A549 (cell line): ENCODE measurements around the gene LRCH2. TPM values are rescaled to one million over a fixed set of nuclear protein-coding genes. Genes with fewer than 3 reads are reported as not detected.

ENCODE experiments used
- ATAC-seq, 2 experiments: fragments of 200-7000 bp in 1 of 2; fragments of >200 bp in 1 of 2; cut with Nextera tagmentation in 1 of 2; cut with Tn5 transposase in 1 of 2; 3 replicates each; pipeline versions ENCODE4 v1.8.0 to v1.9.1; 2018 to 2020; ENCODE audit warnings: mild to moderate bottlenecking in 1 of 2, moderate library complexity in 1 of 2
- CTCF ChIA-PET: fragments of 300-600 bp; sonication (Branson Sonifier 250); formaldehyde crosslinking; extraction: SDS; loops from one replicate; lab custom pipeline; 2021; ENCODE audit warnings: antibody characterized with exemption, inconsistent platforms; lab: Yijun Ruan, JAX
- POLR2A ChIA-PET: fragments of 350-600 bp; formaldehyde crosslinking; extraction: SDS; loops from one replicate; lab custom pipeline; 2021; ENCODE audit warnings: antibody characterized with exemption, inconsistent platforms; lab: Yijun Ruan, JAX
- DNase-seq, 2 experiments: peaks; one replicate each; pipeline versions ENCODE4 v3.0.0 to v3.0.0-alpha.2; 2011 to 2016; ENCODE audit warnings: low read depth in 1 of 2, low spot score in 1 of 2
- FAIRE-seq: peaks from 2 replicates; lab custom pipeline; 2011; peaks lifted over from hg19 to GRCh38; lab: Jason Lieb, UNC
- H3K27ac ChIP-seq, 2 experiments: fragments of >200 bp; sonication (Bioruptor Twin); formaldehyde crosslinking; 3 replicates each; pipeline ENCODE4 v1.5.1; 2016 to 2017
- H3K4me1 ChIP-seq: fragments of >200 bp; sonication (Bioruptor Twin); formaldehyde crosslinking; 3 replicates; pipeline ENCODE4 v1.6.1; 2016
- H3K4me2 ChIP-seq: fragments of >200 bp; sonication (Bioruptor Twin); formaldehyde crosslinking; 3 replicates; pipeline ENCODE4 v1.6.1; 2016
- H3K4me3 ChIP-seq: fragments of >200 bp; sonication (Bioruptor Twin); formaldehyde crosslinking; 3 replicates; pipeline ENCODE4 v1.5.1; 2016
- H3K9me3 ChIP-seq: fragments of >200 bp; sonication (Bioruptor Twin); formaldehyde crosslinking; 3 replicates; pipeline ENCODE4 v1.6.1; 2016
- CBX2 ChIP-seq: fragments of 200-600 bp; sonication (generic); IDR thresholded peaks from 2 replicates; pipeline ENCODE4 v1.6.1; 2016; ENCODE audit warnings: low read depth, mild to moderate bottlenecking, borderline replicate concordance
- CBX8 ChIP-seq: fragments of 200-600 bp; sonication (generic); IDR thresholded peaks from 2 replicates; pipeline ENCODE4 v1.6.1; 2016
- CHD4 ChIP-seq: fragments of 200-600 bp; sonication (generic); IDR thresholded peaks from 2 replicates; pipeline ENCODE4 v1.6.1; 2016; ENCODE audit warnings: antibody characterized with exemption, mild to moderate bottlenecking, borderline replicate concordance
- EP300 ChIP-seq, 2 experiments: fragments of >200 bp; sonication (Bioruptor Twin); formaldehyde crosslinking; IDR thresholded peaks; 2 replicates in 1 of 2; 3 replicates in 1 of 2; pipeline ENCODE4 v1.6.1; 2016 to 2017
- FOXS1 ChIP-seq: fragments of 250-450 bp; sonication (Bioruptor Pico); IDR thresholded peaks from 2 replicates; pipeline ENCODE4 v1.5.0; 2020; ENCODE audit warnings: mild to moderate bottlenecking, moderate library complexity
- HOXB5 ChIP-seq: fragments of 250-450 bp; sonication (Bioruptor Pico); IDR thresholded peaks from 2 replicates; pipeline ENCODE4 v1.5.0; 2020; ENCODE audit warnings: mild to moderate bottlenecking, moderate library complexity
- KDM5A ChIP-seq: fragments of 200-600 bp; sonication (generic); IDR thresholded peaks from 2 replicates; pipeline ENCODE4 v1.6.1; 2016; ENCODE audit warnings: antibody characterized with exemption, mild to moderate bottlenecking
- MYC ChIP-seq: IDR thresholded peaks from 2 replicates; pipeline ENCODE4 v1.6.1; 2012; ENCODE audit warnings: mild to moderate bottlenecking, inconsistent platforms, low read length, improper control_type of control experiment, borderline replicate concordance
- NFE2L2 ChIP-seq: fragments of 150-350 bp; conservative IDR thresholded peaks from 2 replicates; pipeline ENCODE4 v1.6.1; 2014; ENCODE audit warnings: low read length
- NPAS2 ChIP-seq: fragments of 250-450 bp; sonication (Bioruptor Pico); IDR thresholded peaks from 2 replicates; pipeline ENCODE4 v1.8.0; 2022; ENCODE audit warnings: mild to moderate bottlenecking, moderate library complexity, borderline replicate concordance
- PHF8 ChIP-seq: fragments of 200-600 bp; sonication (generic); IDR thresholded peaks from 2 replicates; pipeline ENCODE4 v1.6.1; 2016; ENCODE audit warnings: low read depth, mild to moderate bottlenecking, antibody characterized with exemption, moderate library complexity, borderline replicate concordance
- RAD21 ChIP-seq, 2 experiments: fragments of >200 bp in 1 of 2; sonication (Bioruptor Twin) in 1 of 2; formaldehyde crosslinking in 1 of 2; IDR thresholded peaks in 1 of 2; conservative IDR thresholded peaks in 1 of 2; 2 replicates in 1 of 2; 3 replicates in 1 of 2; pipeline ENCODE4 v1.6.1; 2012 to 2018; ENCODE audit warnings: inconsistent platforms in 1 of 2
- RARB ChIP-seq: fragments of 250-450 bp; sonication (Bioruptor Pico); IDR thresholded peaks from 2 replicates; pipeline ENCODE4 v1.8.0; 2021; ENCODE audit warnings: mild to moderate bottlenecking, moderate library complexity
- RNF2 ChIP-seq: fragments of 200-600 bp; sonication (generic); IDR thresholded peaks from 2 replicates; pipeline ENCODE4 v1.6.1; 2016; ENCODE audit warnings: low read depth, mild to moderate bottlenecking, antibody characterized with exemption, moderate library complexity, borderline replicate concordance
- SMC3 ChIP-seq: fragments of >200 bp; sonication (Bioruptor Twin); formaldehyde crosslinking; IDR thresholded peaks from 3 replicates; pipeline ENCODE4 v1.6.1; 2018; ENCODE audit warnings: inconsistent platforms
- TP53 ChIP-seq: fragments of 250-450 bp; sonication (Bioruptor Pico); IDR thresholded peaks from 2 replicates; pipeline ENCODE4 v1.5.0; 2021; ENCODE audit warnings: mild to moderate bottlenecking, moderate library complexity
- ZFP36 ChIP-seq: fragments of 450-650 bp; IDR thresholded peaks from 2 replicates; pipeline ENCODE4 v1.6.1; 2014; ENCODE audit warnings: borderline replicate concordance; ENCODE audit not compliant: partially characterized antibody
- ZNF302 ChIP-seq: fragments of 250-450 bp; sonication (Bioruptor Pico); IDR thresholded peaks from 2 replicates; pipeline ENCODE4 v1.9.0; 2021; ENCODE audit warnings: inconsistent platforms, mild to moderate bottlenecking, moderate library complexity
- ZSCAN20 ChIP-seq: fragments of 250-450 bp; sonication (Bioruptor Pico); IDR thresholded peaks from 2 replicates; pipeline ENCODE4 v1.8.0; 2022; ENCODE audit warnings: mild to moderate bottlenecking, moderate library complexity
- WGBS: methylation state at CpG from one replicate; pipeline ENCODE4 v1.1.6; 2017; ENCODE audit errors: missing lambda C conversion rate; 5-methylcytosine and 5-hydroxymethylcytosine counted together
- polyA plus RNA-seq, 4 experiments: library from polyadenylated mRNA; depleted of rRNA in 3 of 4; stranded (reverse); fragments of >200 nt; fragmentation: RNase III in 1 of 4; extraction: RNeasy Plus Mini Kit Qiagen cat#74134 plus additional on column Dnase treatment in 1 of 4; gene quantifications; 2 replicates in 3 of 4; 3 replicates in 1 of 4; pipeline ENCODE4 v1.2.3, GENCODE V29; 2011 to 2017
- TF ChIP-seq, protein P1 (sequence below): fragments of >200 bp; sonication (Bioruptor Twin); formaldehyde crosslinking; IDR thresholded peaks from 2 replicates; pipeline ENCODE4 v1.6.1; 2016
- TF ChIP-seq, protein P2 (sequence below): fragments of 250-450 bp; sonication (Bioruptor Pico); IDR thresholded peaks from 2 replicates; pipeline ENCODE4 v1.5.0; 2021; ENCODE audit warnings: mild to moderate bottlenecking, moderate library complexity, borderline replicate concordance
- TF ChIP-seq, protein P3 (sequence below): IDR thresholded peaks from 2 replicates; pipeline ENCODE4 v1.6.1; 2012
- TF ChIP-seq, protein P4 (sequence below): fragments of 200-600 bp; sonication (generic); IDR thresholded peaks from 2 replicates; pipeline ENCODE4 v1.6.1; 2016; ENCODE audit warnings: antibody characterized with exemption, mild to moderate bottlenecking, moderate library complexity
- TF ChIP-seq, protein P5 (sequence below): fragments of 150-350 bp; IDR thresholded peaks from 2 replicates; pipeline ENCODE4 v1.6.1; 2014; ENCODE audit warnings: low read depth, mild to moderate bottlenecking, low read length

Gene LRCH2
- polyA plus RNA-seq, 2 of the 4 experiments (the other 2 are of a cell fraction), result 0.01 to 0.05 TPM

DNA sequence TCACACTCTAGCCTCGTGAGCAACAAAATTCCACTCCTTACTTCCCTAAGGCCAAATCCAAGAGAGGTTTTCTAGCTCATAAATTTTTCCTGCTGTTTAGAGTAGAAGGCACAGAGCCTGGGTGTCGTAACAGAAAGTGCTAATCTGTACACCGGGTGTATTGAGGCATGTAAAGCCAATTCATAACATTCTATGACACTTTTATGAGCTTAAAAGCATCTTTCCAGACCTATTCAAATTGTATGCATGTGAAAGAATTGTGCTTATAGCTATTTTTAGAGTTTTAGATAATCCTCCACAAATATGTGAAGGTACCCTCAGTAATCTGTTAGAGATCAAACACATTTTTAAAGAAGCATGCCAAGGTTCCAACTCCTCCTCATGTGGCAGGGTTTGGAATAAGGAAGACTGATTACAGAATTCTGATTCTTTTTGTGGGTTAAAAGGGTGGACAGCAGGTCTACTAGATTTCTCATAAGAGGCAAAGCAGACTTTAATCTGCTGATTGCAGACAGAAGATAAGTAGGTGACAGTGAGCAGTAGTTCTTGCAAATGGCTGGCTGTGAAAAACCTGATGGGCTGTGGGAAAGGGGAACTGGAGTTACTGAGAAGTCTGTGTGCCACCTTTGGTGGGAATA, 25.5 kb upstream of the LRCH2 start:
- POLR2A ChIA-PET, result no interaction called here
- no peak for TF ChIP-seq HOXB5
- TF ChIP-seq ZNF302, result no peak
- TF ChIP-seq TP53, result no peak
- TF ChIP-seq CBX2, result no peak
- TF ChIP-seq, protein P1, sequence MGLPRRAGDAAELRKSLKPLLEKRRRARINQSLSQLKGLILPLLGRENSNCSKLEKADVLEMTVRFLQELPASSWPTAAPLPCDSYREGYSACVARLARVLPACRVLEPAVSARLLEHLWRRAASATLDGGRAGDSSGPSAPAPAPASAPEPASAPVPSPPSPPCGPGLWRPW, result no peak
- TF ChIP-seq ZFP36, result no peak
- TF ChIP-seq, all 56 proteins: peak for 0
- 47% methylated on average over 3 of the region's 3 CpGs for WGBS
- ATAC-seq, result no peak
- CTCF ChIA-PET, result no interaction called here
- no peak for FAIRE-seq
- H3K4me3 ChIP-seq, result no peak overlapping the region
- no peaks in the 10 kb centered on the region for H3K4me1 ChIP-seq
- no peak for DNase-seq
- H3K9me3 ChIP-seq, result no peaks in the 10 kb centered on the region
- H3K4me2 ChIP-seq, result no peak overlapping the region
- no peak overlapping the region for H3K27ac ChIP-seq

DNA sequence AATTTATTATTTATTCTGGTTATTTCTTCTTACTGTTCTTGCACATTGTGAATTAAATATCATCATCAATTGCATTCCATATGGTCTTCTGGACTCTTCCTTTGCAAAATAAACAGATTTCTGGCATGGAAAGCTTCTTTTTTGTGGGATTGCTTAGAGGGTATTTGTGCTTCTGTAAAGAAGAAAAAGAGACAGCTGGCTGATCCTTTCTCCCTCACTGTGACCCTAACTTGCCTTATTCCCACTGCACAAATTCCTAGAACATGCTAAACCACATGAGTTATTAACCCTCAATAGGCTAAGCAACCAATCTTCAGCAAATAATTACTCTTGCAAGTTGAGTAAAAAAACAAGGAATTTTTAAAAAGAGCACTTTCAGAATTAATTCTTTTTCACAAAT, 23.8 kb upstream of the LRCH2 start:
- POLR2A ChIA-PET, result no interaction called here
- TF ChIP-seq RAD21 (conservative IDR thresholded peaks at IDR 0.05 in 1 of 2, IDR thresholded peaks at IDR 0.05 in 1 of 2) (no peak), MYC (no peak), RNF2 (no peak), NPAS2 (no peak)
- TF ChIP-seq, protein P2, sequence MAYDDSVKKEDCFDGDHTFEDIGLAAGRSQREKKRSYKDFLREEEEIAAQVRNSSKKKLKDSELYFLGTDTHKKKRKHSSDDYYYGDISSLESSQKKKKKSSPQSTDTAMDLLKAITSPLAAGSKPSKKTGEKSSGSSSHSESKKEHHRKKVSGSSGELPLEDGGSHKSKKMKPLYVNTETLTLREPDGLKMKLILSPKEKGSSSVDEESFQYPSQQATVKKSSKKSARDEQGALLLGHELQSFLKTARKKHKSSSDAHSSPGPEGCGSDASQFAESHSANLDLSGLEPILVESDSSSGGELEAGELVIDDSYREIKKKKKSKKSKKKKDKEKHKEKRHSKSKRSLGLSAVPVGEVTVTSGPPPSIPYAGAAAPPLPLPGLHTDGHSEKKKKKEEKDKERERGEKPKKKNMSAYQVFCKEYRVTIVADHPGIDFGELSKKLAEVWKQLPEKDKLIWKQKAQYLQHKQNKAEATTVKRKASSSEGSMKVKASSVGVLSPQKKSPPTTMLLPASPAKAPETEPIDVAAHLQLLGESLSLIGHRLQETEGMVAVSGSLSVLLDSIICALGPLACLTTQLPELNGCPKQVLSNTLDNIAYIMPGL, result no peak
- TF ChIP-seq, all 56 proteins: peak for 0
- no peak overlapping the region for H3K27ac ChIP-seq
- CTCF ChIA-PET, result interaction anchor here (0.7 kb wide), 1 partner anchor 90 kb away, joined by 3 read pairs; no protein-coding TSS in a partner anchor
- no peaks in the 10 kb centered on the region for H3K4me1 ChIP-seq
- ATAC-seq (no peak), DNase-seq (no peak), FAIRE-seq (peak; percentile 18)
- no peaks in the 10 kb centered on the region for H3K9me3 ChIP-seq
- no peak overlapping the region for H3K4me2 ChIP-seq
- no peak overlapping the region for H3K4me3 ChIP-seq

DNA sequence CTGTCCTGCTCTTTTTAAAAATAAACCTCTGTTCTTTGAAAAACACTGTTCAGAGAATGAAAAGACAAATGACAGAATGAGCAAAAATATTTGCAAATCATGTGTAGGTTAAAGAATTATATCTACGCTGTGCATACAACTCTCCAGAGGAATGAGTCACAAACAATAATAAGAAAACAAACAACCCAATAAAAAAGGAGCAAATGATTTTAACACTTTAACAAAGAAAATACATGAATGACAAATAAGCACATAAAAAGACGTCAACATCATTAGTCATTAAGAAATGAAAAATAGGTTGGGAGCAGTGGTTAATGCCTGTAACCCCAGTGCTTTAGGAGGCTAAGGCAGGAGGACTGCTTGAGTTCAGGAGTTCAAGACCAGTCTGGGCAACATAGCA, 21.1 kb upstream of the LRCH2 start:
- 35% methylated on average over 2 of the region's 2 CpGs for WGBS
- FAIRE-seq (peak; percentile 77), DNase-seq (no peak), ATAC-seq (no peak)
- TF ChIP-seq RARB (no peak), FOXS1 (CRISPR knock-in tag) (no peak), EP300 (IDR thresholded peaks at IDR 0.05) (no peak), NPAS2 (no peak), KDM5A (no peak), CHD4 (no peak), NFE2L2 (no peak), ZSCAN20 (CRISPR knock-in tag) (no peak), CBX8 (no peak), PHF8 (no peak), SMC3 (no peak)
- TF ChIP-seq, protein P3, sequence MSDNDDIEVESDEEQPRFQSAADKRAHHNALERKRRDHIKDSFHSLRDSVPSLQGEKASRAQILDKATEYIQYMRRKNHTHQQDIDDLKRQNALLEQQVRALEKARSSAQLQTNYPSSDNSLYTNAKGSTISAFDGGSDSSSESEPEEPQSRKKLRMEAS, result no peak
- TF ChIP-seq, protein P4, sequence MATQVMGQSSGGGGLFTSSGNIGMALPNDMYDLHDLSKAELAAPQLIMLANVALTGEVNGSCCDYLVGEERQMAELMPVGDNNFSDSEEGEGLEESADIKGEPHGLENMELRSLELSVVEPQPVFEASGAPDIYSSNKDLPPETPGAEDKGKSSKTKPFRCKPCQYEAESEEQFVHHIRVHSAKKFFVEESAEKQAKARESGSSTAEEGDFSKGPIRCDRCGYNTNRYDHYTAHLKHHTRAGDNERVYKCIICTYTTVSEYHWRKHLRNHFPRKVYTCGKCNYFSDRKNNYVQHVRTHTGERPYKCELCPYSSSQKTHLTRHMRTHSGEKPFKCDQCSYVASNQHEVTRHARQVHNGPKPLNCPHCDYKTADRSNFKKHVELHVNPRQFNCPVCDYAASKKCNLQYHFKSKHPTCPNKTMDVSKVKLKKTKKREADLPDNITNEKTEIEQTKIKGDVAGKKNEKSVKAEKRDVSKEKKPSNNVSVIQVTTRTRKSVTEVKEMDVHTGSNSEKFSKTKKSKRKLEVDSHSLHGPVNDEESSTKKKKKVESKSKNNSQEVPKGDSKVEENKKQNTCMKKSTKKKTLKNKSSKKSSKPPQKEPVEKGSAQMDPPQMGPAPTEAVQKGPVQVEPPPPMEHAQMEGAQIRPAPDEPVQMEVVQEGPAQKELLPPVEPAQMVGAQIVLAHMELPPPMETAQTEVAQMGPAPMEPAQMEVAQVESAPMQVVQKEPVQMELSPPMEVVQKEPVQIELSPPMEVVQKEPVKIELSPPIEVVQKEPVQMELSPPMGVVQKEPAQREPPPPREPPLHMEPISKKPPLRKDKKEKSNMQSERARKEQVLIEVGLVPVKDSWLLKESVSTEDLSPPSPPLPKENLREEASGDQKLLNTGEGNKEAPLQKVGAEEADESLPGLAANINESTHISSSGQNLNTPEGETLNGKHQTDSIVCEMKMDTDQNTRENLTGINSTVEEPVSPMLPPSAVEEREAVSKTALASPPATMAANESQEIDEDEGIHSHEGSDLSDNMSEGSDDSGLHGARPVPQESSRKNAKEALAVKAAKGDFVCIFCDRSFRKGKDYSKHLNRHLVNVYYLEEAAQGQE, result no peak
- TF ChIP-seq, protein P5, sequence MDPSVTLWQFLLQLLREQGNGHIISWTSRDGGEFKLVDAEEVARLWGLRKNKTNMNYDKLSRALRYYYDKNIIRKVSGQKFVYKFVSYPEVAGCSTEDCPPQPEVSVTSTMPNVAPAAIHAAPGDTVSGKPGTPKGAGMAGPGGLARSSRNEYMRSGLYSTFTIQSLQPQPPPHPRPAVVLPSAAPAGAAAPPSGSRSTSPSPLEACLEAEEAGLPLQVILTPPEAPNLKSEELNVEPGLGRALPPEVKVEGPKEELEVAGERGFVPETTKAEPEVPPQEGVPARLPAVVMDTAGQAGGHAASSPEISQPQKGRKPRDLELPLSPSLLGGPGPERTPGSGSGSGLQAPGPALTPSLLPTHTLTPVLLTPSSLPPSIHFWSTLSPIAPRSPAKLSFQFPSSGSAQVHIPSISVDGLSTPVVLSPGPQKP, result no peak
- TF ChIP-seq, protein P1, result no peak
- TF ChIP-seq, protein P2, result no peak
- POLR2A ChIA-PET, result no interaction called here
- Histone ChIP-seq H3K4me1 (no peaks in the 10 kb centered on the region), H3K4me3 (no peak overlapping the region), H3K27ac (no peak overlapping the region), H3K9me3 (no peaks in the 10 kb centered on the region), H3K4me2 (no peak overlapping the region)
- CTCF ChIA-PET, result no interaction called here
